Measurements from ENCODE around the gene USP5.

The USP5 gene

GRCh38 chr12:6851921-6852650 is at the start of gene USP5:
TSS of gene USP5 (plus strand) at chr12:6852150. CDS start at chr12:6852180, 30 bp downstream.
- DNase-seq (ENCODE audit: low read depth): peak; percentile 100

DNA sequence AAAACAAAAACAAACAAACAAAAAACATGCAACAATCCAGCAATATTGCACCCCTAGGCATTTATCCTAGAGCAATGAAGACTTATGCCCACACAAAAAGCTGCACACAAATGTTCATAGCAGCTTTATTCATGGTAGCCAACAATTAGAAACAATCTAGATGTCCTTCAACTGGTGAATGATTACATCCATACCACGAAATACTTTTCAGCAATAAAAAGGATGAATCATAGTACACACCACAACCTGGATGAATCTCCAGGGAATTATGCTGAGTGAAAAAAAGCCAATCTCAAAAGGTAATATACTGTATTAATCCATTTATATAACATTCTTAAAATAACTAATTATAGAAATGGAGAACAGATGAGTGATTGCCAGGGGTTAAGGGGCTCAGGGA is 44.8 kb upstream of the USP5 start:
- DNase-seq (ENCODE audit: low read depth): no peak

DNA sequence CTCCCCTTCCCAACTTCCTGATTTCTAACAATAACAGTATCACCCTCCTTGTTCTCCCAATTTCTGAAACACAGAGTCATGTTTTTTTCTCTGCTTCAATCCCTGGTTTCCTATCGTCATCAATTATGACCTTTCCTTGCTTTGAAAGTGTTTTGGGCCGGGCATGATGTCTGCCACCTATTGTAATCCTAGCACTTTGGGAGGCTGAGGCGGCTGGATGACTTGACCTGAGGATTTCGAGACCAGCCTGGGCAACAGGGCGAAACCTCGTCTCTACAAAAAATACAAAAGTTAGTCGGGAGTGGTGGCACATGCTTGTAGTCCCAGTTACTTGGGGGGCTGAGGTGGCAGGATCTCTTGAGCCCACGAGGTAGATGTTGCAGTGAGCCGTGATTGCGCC is 42.9 kb upstream of the USP5 start:
- no peak for DNase-seq (ENCODE audit: low read depth)

GRCh38 chr12:6810758-6811157 is 41.2 kb upstream of the USP5 start:
- no peak for DNase-seq (ENCODE audit: low read depth)

- DNase-seq (ENCODE audit: low read depth): no peak
Measured at GRCh38 chr12:6813363-6813762, 38.6 kb upstream of the USP5 start.

DNA sequence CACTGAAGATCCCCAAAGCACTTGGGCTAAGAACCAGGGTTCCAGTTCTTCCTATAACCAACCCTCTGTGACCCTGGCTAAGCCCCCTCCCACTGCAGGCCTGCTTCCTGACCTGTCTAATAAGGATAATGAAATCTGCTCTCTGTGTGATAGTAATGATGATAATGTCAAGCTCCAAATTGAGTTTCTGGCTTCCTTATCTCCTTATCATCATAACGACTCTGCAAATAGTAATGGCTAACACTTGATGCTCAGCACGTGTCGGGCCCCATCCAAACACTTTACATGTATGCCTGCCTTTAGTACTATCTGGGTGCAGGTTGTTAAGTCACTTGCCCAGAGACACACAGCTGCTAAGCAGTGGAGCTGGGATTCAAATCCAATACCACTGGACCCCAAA is 35.4 kb upstream of the USP5 start:
- no peak for DNase-seq (ENCODE audit: low read depth)

DNA sequence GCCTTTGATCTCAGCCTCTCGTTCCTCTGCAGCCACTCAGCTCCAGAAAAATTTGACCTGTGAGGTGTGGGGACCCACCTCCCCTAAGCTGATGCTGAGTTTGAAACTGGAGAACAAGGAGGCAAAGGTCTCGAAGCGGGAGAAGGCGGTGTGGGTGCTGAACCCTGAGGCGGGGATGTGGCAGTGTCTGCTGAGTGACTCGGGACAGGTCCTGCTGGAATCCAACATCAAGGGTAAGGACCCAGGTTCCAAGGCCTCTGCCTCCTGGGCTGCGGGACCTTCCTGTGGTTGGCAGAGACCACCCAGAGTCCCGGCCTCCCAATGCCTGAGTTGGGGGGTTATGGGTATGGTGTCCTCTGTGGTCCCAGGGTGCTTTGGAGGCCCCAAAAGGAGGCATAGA is 34.9 kb upstream of the USP5 start:
- no peak for DNase-seq (ENCODE audit: low read depth)

DNA sequence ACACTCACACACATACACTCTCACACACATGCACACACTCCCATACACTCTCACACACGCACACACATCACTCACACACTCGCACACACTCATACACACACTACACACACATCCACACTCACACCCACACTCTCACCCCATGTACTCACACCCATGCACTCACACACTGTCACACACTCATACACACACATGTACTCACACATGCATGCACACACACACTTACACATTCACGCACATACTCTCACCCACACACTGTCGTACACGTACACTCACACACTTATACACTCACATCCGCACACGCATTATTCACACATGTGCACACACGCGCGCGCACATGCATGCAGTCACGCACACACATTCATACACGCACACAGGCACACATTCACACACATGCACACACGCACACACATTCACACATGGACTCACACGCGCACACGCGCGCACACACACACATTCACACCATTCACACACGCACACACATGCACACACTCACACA is 34.2 kb upstream of the USP5 start:
- DNase-seq (ENCODE audit: low read depth): no peak

- peak; percentile 20 for DNase-seq (ENCODE audit: low read depth)
Measured at GRCh38 chr12:6818222-6818621, 33.7 kb upstream of the USP5 start.

GRCh38 chr12:6818645-6819044 is 33.3 kb upstream of the USP5 start:
- no peak for DNase-seq (ENCODE audit: low read depth)

DNA sequence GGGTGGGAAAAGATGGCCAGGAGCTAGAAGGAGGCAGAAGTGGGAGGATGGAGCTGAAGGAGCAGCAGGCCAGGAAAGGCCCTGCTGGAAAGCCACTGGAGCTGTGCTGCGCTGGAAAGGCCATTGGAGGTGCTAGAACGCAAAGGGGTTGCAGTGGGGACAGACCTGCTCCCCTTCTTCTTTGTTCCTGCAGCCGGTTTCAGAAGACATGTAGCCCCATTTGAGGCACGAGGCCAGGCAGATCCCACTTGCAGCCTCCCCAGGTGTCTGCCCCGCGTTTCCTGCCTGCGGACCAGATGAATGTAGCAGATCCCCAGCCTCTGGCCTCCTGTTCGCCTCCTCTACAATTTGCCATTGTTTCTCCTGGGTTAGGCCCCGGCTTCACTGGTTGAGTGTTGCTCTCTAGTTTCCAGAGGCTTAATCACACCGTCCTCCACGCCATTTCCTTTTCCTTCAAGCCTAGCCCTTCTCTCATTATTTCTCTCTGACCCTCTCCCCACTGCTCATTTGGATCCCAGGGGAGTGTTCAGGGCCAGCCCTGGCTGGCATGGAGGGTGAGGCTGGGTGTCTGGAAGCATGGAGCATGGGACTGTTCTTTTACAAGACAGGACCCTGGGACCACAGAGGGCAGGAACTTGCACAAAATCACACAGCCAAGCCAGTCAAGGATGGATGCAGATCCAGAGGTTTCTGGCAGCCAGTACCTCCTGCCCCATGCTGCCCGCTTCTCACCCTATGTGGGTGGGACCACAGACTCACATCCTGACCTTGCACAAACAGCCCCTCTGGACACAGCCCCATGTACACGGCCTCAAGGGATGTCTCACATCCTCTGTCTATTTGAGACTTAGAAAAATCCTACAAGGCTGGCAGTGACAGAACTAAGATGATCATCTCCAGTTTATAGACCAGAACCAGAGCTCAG is 32.6 kb upstream of the USP5 start:
- no peak for DNase-seq (ENCODE audit: low read depth)

GRCh38 chr12:6820166-6820565 is 31.8 kb upstream of the USP5 start:
- no peak for DNase-seq (ENCODE audit: low read depth)

- DNase-seq (ENCODE audit: low read depth): peak; percentile 51
Measured at GRCh38 chr12:6821591-6822425, 30.1 kb upstream of the USP5 start, which contains the start of gene GPR162. TSS of gene GPR162 (plus strand) at chr12:6821821. CDS start at chr12:6823899, 2,078 bp downstream.

DNA sequence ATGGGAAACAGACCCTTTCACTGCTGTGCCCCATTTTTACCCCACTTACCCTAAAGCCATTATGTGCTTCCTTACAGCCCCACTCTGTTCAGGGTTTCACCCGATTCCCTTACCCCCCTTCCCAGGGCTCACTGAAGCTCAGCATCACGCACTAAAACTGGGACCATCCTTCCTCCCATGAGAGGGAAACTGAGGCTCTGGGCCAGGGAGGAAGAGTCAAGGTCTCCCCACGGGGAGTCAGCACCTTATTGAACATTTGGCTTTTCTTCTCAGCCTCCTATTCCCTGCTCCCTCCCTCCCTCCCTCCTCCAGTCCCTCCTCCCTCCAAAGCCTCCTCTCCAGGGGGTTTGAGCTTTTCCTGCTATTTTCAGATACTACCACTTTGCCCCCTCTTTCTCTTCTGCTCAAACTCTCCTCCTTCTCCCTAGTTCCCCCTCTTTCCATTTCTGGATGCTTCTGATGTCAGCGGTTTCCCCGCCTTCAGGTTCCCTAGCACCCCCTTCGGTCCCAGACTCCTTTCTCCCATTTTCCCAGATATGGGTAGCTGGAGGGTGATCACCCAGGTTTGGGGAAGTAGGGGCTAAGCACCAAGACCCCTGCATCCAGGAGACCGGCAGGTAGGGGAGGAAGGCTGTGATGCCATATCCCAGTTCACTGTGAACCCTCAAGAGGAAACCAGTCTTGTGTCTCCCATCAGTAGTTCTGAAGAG is 29.4 kb upstream of the USP5 start:
- no peak for DNase-seq (ENCODE audit: low read depth)

DNA sequence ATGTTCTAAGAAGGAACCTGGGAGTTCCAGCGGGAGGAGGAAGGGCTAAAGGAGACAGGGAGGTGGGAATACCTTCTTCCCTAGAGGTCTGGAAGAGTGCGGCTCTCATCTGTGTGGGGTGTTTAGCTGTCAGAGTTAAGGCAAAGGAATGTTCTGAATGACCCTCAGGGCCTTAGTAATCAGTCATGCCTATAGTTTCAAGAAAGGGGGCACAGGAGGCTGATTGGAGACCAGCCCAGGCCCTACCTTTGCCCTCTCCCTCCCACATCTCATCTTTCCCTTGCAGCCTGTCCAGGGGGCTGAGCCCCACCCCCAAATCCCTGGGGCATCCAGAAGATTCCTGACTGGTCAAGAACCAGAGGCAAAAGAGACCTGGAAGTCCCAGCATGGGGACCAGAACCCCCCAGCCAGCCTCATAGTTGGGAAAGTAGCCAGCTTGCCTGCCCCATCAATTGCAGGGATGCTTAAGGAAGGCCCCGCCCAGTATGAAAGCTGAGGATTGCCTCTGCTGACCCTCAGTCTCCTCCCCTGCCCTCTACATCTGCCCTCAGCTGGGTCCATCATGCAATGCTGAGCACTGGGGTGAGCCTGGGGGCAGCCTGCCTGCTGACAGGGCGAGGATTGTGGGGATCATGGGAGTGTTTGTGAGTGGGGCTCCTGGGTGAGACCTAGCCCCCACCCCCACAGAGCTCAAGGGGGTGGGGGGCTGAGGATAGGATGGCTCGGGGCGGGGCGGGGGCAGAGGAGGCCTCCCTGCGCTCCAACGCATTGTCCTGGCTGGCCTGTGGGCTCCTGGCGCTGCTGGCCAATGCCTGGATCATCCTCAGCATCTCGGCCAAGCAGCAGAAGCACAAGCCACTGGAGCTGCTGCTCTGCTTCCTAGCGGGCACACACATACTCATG is 28.5 kb upstream of the USP5 start:
- no peak for DNase-seq (ENCODE audit: low read depth)

- no peak for DNase-seq (ENCODE audit: low read depth)
Measured at GRCh38 chr12:6824085-6824775, 27.7 kb upstream of the USP5 start.

DNA sequence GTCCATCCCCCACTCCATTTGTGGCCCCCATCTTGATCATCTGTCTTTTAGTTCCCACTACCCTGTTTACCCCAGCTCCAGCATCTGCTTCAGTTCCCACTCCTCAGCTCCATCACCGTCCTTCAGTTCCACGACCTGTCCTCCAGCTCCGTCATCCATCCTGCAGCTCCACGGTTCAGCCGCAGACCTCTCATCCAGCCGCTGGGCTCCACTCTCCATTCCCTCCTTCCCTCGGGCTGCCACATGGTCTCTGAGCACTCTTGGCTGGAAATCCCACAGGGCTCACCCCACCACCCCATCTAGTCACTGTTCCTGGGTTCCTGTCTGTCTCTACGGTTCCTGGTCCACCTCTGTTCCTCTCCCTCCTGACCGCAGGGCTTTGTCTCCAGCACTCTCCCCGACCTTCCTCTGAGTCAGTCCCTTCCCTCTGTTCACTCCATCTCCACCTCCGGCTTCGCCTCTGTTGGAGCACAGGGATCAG is 27.0 kb upstream of the USP5 start:
- DNase-seq (ENCODE audit: low read depth): peak; percentile 45

DNA sequence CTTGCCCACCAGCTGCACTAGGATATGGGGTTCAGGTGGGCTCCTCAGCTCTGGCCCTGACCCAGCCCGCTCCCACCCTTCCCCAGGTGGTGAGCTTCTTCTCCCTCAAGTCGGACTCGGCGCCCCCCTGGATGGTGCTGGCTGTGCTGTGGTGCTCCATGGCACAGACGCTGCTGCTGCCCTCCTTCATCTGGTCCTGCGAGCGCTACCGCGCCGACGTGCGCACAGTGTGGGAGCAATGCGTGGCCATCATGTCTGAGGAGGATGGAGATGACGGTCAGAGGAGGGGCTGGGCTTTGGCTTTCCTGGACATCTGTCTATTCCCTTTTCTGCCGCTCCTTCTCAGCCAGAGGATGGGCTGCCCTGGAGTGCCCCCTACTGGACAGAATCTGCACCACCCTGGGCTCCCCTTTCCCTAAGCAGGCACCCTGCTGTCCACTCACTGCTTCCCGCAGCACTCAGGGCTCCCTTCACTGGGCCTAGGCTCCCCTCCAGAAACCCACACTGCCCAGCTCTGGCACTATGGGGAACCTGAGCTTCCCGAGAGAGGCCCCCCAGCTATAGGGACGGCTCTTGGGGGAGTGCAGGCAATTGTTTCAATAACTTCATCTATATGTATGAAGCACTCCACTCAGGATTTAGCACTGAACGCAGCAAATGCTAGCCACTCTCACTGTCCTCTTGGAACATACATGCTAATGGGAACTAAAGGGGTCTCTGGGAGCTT is 26.4 kb upstream of the USP5 start:
- DNase-seq (ENCODE audit: low read depth): peak; percentile 80
